HCT116 (cell line): ENCODE data around the gene SCAF8. TPM values are rescaled to one million over a fixed set of nuclear protein-coding genes. Genes with fewer than 3 reads are reported as not detected.
"Not testable (repeated sequence)": the region's sequence is repeated elsewhere in the genome, so short reads cannot be mapped to it uniquely, and the experiment has no call there.

ENCODE experiments used
- ATAC-seq: fragments of 200-7000 bp; cut with Tn5 transposase; 2 replicates; pipeline ENCODE4 v1.9.1; 2020; ENCODE audit warnings: mild to moderate bottlenecking, moderate library complexity
- BruUV-seq: library from RNA; stranded (reverse); fragments of 400-500 nt; replicated peaks from 2 replicates; lab custom pipeline; 2021; lab: Mats Ljungman, UMichigan
- CTCF ChIA-PET: fragments of 300-600 bp; sonication (Branson Sonifier 250); formaldehyde crosslinking; loops from one replicate; lab custom pipeline; 2021; ENCODE audit warnings: antibody characterized with exemption; lab: Charles Lee
- POLR2A ChIA-PET: fragments of 300-600, 350-600 bp; sonication (Branson Sonifier 250); formaldehyde crosslinking; loops from one replicate; lab custom pipeline; 2021; ENCODE audit warnings: antibody characterized with exemption; lab: Charles Lee
- RAD21 ChIA-PET, 2 experiments: fragments of 300-600 bp; sonication (Branson Sonifier 250); formaldehyde crosslinking; loops; one replicate each; lab custom pipeline; 2023; ENCODE audit warnings: low total read pairs in 2 of 2; ENCODE audit not compliant: uncharacterized antibody in 2 of 2, unreplicated experiment in 2 of 2, low non-redundant PET in 1 of 2; lab: Charles Lee
- DNase-seq: peaks from one replicate; pipeline ENCODE4 v3.0.0-alpha.2; 2010; ENCODE audit warnings: low read depth, low spot score
- H2AFZ ChIP-seq: fragments of 200-600 bp; shearing (Covaris generic), sonication (generic); 2 replicates; pipeline ENCODE4 v1.6.1; 2017; ENCODE audit warnings: low read depth, mixed run types, mixed read lengths, antibody characterized with exemption, low read length; ENCODE audit not compliant: poor library complexity, severe bottlenecking
- H3K27ac ChIP-seq: 2 replicates; pipeline ENCODE4 v1.5.1; 2012; ENCODE audit warnings: low read depth, low read length
- H3K27me3 ChIP-seq: fragments of 200-600 bp; sonication (generic); 2 replicates; pipeline ENCODE4 v1.6.1; 2016; ENCODE audit warnings: mixed run types, low read length, mixed read lengths; ENCODE audit not compliant: insufficient read depth
- H3K36me3 ChIP-seq, 2 experiments: fragments of 200-500 bp in 1 of 2; fragments of 200-600 bp in 1 of 2; sonication (Bioruptor generic) in 1 of 2; sonication (generic) in 1 of 2; 2 replicates each; pipeline versions ENCODE4 v1.5.1 to v1.6.1; 2014 to 2016; ENCODE audit warnings: low read length in 2 of 2, inconsistent platforms in 1 of 2, mixed read lengths in 1 of 2, mixed run types in 1 of 2; ENCODE audit not compliant: insufficient read depth in 2 of 2, control insufficient read depth in 1 of 2
- H3K4me1 ChIP-seq, 2 experiments: fragments of 200-600 bp in 1 of 2; sonication (generic) in 1 of 2; 2 replicates each; pipeline versions ENCODE4 v1.5.1 to v1.6.1; 2012 to 2017; ENCODE audit warnings: low read length in 2 of 2, inconsistent platforms in 1 of 2, mild to moderate bottlenecking in 1 of 2, mixed read lengths in 1 of 2, mixed run types in 1 of 2, moderate library complexity in 1 of 2; ENCODE audit not compliant: insufficient read depth in 2 of 2, control insufficient read depth in 1 of 2
- H3K4me2 ChIP-seq: fragments of 200-600 bp; sonication (generic); 2 replicates; pipeline ENCODE4 v1.6.1; 2017; ENCODE audit warnings: mixed run types, low read length, mixed read lengths
- H3K4me3 ChIP-seq, 2 experiments: fragments of 200-600 bp in 1 of 2; sonication (generic) in 1 of 2; replicated peaks in 1 of 2; 2 replicates each; pipeline ENCODE4 v1.5.1; 2011 to 2016; ENCODE audit warnings: low read length in 2 of 2, control low read depth in 1 of 2, low read depth in 1 of 2, mild to moderate bottlenecking in 1 of 2, mixed read lengths in 1 of 2, mixed run types in 1 of 2
- H3K79me2 ChIP-seq: fragments of 200-600 bp; sonication (generic); 2 replicates; pipeline ENCODE4 v1.6.1; 2017; ENCODE audit warnings: mild to moderate bottlenecking, mixed run types, low read length, moderate library complexity, mixed read lengths; ENCODE audit not compliant: insufficient read depth
- H3K9ac ChIP-seq: fragments of 200-600 bp; sonication (generic); 2 replicates; pipeline ENCODE4 v1.6.1; 2016; ENCODE audit warnings: low read length, mixed read lengths
- H3K9me2 ChIP-seq: fragments of 200-600 bp; sonication (generic), shearing (Covaris generic); 2 replicates; pipeline ENCODE4 v1.6.1; 2017; ENCODE audit warnings: mixed run types, mild to moderate bottlenecking, moderate library complexity; ENCODE audit not compliant: insufficient read depth
- H3K9me3 ChIP-seq, 2 experiments: fragments of 200-500 bp in 1 of 2; fragments of 200-600 bp in 1 of 2; sonication (Bioruptor generic) in 1 of 2; sonication (generic) in 1 of 2; 2 replicates each; pipeline ENCODE4 v1.6.1; 2014 to 2017; ENCODE audit warnings: low read length in 2 of 2, mixed read lengths in 2 of 2, inconsistent platforms in 1 of 2, low read depth in 1 of 2, mild to moderate bottlenecking in 1 of 2, mixed run types in 1 of 2, moderate library complexity in 1 of 2; ENCODE audit not compliant: control insufficient read depth in 1 of 2, insufficient read depth in 1 of 2
- H4K20me1 ChIP-seq: fragments of 200-600 bp; sonication (generic), shearing (Covaris generic); 2 replicates; pipeline ENCODE4 v1.6.1; 2017; ENCODE audit warnings: mixed run types, mild to moderate bottlenecking, moderate library complexity; ENCODE audit not compliant: insufficient read depth
- POLR2A ChIP-seq: IDR thresholded peaks from 2 replicates; pipeline ENCODE4 v1.7.0; 2011; ENCODE audit warnings: borderline replicate concordance; ENCODE audit not compliant: insufficient read depth, insufficient read length; ENCODE audit errors: extremely low read depth
- POLR2AphosphoS5 ChIP-seq: IDR thresholded peaks from 2 replicates; pipeline ENCODE4 v1.6.1; 2011; ENCODE audit warnings: mild to moderate bottlenecking, low read depth, low read length, moderate library complexity
- ZNF274 ChIP-seq: fragments of 200-500 bp; sonication (Bioruptor generic); IDR thresholded peaks from 2 replicates; pipeline ENCODE4 v1.6.1; 2014; ENCODE audit warnings: mild to moderate bottlenecking, low read depth, low read length, inconsistent platforms
- intact Hi-C: fragments of 100-400 bp; cut with micrococcal nuclease; formaldehyde crosslinking; loops from 2 replicates; pipeline ENCODE4 v1.10.0; 2022
- total RNA-seq: library from RNA; stranded (reverse); gene quantifications from one replicate; pipeline ENCODE4 v1.2.1, GENCODE V29; 2021; ENCODE audit not compliant: unreplicated experiment

The SCAF8 gene
- total RNA-seq, 1 experiment from 2014 or later, result 34.6 TPM

DNA sequence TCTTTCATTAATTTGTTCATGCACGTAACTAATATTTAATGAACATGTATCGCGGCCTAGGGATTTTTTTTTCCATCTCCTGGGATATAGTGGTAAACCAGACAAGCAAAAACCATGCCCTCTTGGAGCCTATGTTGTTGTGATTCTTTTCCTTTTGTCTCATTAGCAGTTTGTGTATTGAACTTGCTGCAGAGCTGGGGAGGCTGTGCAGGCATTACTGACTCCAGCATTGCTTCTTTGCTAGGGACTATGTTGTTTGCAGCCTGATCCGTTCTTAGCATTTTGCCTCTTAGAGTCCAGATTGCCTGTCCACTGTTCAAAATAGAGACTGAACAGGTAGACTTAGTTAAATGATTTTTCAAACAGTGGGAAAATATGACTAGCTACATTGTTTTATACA lies 9.7 kb downstream of the SCAF8 start:
- Histone ChIP-seq H3K36me3 (no peaks in the 10 kb centered on the region), H3K4me2 (no peak overlapping the region), H3K27ac (no peak overlapping the region), H3K9ac (no peak overlapping the region), H3K4me3 (no peak overlapping the region), H3K27me3 (no peaks in the 10 kb centered on the region), H3K4me1 (no peaks in the 10 kb centered on the region), H4K20me1 (peaks cover 38% of the 10 kb centered on the region), H3K9me3 (no peaks in the 10 kb centered on the region), H2AFZ (no peak overlapping the region), H3K9me2 (no peaks in the 10 kb centered on the region), H3K79me2 (peaks cover 100% of the 10 kb centered on the region)
- intact Hi-C loops, result no loop called here
- ChIA-PET POLR2A (no interaction called here), RAD21 (no interaction called here), CTCF (interaction anchor here (0.8 kb wide), 1 partner anchor 9 kb away, joined by 4 read pairs; no protein-coding TSS in a partner anchor)
- ATAC-seq (no peak), DNase-seq (no peak)
- BruUV-seq, result no TSS peak
- no peak for TF ChIP-seq POLR2A
- no peak for TF ChIP-seq ZNF274
- no peak for TF ChIP-seq POLR2AphosphoS5

DNA sequence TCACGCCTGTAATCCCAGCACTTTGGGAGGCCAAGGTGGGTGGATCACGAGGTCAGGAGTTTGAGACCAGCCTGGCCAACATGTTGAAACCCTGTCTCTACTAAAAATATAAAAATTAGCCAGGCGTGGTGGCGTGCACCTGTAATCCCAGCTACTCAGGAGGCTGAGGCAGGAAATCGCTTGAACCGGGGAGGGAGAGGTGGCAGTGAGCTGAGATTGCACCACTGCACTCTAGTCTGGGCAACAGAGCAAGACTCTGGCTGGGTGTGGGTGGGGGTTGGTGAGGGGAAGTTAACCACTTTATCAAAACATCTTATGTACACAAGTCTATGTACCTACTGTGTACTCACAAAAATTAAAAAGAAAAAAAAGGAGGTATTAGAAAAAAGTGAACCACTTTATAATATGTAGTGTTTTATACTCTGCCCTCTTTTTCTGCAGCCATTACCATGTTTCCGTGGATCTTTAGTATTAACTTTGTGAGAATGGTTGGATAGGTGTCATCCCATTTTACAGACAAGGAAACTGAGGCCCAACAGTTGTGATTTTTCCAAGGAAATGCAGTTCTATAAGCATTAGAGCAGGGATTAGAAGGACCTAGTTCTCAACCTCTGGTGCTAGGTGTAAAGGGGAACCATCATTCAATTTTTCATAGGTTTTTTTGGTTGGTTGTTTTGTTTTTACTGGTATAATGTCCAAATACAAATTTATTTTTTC lies 11.0 kb downstream of the SCAF8 start:
- DNase-seq, H3K9me2 ChIP-seq, H3K9ac ChIP-seq, H3K27me3 ChIP-seq, POLR2A ChIA-PET, H2AFZ ChIP-seq, H3K4me2 ChIP-seq, H3K27ac ChIP-seq, H3K36me3 ChIP-seq, RAD21 ChIA-PET, ATAC-seq, H3K4me1 ChIP-seq, CTCF ChIA-PET, intact Hi-C loops, BruUV-seq, H3K4me3 ChIP-seq, H3K9me3 ChIP-seq: not testable (repeated sequence)
- Histone ChIP-seq H3K79me2 (peaks cover 100% of the 10 kb centered on the region), H4K20me1 (peaks cover 38% of the 10 kb centered on the region)
